RCC 7860 (cell line): Measurements from ENCODE around the gene FBF1.

Source experiments
- DNase-seq: peaks from one replicate; pipeline ENCODE4 v3.0.0-alpha.2; 2015; ENCODE audit warnings: low spot score
- FAIRE-seq: peaks from 2 replicates; lab custom pipeline; 2012; peaks lifted over from hg19 to GRCh38; lab: Jason Lieb, UNC

The FBF1 gene

DNA sequence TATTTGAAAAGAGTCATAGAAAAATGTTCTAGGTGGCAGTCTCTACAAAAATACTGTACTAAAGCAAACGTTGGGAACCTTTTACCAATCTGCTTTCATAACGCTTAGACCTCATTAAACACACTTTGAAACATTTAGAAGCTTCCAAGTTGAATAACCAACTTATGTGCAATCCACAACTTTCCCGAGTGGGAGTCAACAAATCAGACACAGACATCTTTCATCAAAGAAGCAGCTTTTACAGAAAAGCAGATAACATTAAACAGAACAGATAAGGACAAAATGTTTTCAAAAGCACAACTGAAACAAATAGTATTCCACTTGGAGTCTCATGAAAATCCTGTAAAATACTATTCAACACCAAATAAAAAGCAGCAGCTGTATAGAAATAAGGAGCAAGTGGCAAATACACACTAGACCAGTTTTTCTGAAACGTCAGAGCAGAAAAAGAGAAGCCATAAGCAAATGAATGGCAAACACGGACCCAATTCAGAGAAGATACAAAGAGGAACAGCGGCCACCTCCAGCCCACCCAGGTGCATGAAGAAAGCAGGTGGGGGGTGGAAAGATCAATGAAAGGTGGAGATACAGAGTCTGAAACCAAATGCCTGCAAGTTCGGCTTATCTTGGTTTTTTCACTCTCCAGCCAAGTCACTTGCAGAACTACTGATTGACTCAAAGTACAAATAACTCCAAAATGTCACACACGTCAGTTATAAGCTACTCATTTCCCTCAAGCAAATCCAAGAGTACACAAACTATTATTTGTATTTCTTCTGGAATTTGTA is 18.4 kb upstream of the FBF1 start:
- FAIRE-seq: no peak
- no peak for DNase-seq

- FAIRE-seq (peak; percentile 7), DNase-seq (no peak)
These were observed 10.2 kb upstream of the FBF1 start for GRCh38 chr17:75950855-75951554.

DNA sequence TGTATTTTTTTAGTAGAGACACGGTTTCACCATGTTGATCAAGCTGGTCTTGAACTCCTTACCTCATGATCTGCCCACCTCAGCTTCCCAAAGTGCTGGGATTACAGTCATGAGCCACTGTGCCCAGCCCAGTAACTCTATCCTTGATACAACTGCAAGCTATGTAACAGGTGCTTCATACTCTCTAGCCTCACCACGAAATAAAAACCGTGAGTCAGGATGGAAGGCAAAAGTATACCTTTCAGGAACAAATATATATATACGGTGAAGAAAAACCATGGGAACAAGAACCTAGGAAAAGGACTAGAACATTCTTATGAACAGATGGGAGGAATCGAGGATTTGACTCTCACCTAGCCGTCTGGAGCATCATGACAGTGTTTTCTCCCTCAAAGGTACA is 9.6 kb upstream of the FBF1 start:
- no peak for FAIRE-seq
- no peak for DNase-seq

- DNase-seq (no peak), FAIRE-seq (no peak)
These were observed 4.4 kb upstream of the FBF1 start for GRCh38 chr17:75945211-75945610.

GRCh38 chr17:75943491-75943890 is 2.6 kb upstream of the FBF1 start:
- no peak for FAIRE-seq
- DNase-seq: no peak

GRCh38 chr17:75942473-75942872 is 1.6 kb upstream of the FBF1 start:
- no peak for FAIRE-seq
- DNase-seq: no peak

- DNase-seq (no peak), FAIRE-seq (no peak)
These were observed 589 bp upstream of the FBF1 start for GRCh38 chr17:75941442-75941819.

DNA sequence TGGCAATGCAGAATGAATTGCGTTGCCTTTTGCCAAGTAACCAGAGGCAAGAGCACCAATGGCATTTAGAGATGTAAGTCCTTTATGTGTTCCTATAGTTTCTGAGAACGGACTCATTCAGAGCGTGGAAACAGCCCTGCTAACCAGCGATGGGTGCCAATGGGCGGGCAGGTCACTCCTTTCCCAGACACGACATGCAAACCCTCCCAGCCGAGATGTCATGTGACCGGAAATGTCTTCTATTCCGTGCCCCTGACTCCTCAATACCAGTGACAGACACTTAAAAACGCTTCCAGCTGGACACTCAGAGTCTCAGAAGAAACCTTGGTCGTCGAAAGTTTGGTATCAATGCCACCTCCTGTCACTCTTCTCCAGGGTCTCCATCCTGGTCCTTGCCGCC is 3.2 kb downstream of the FBF1 start:
- FAIRE-seq: no peak
- no peak for DNase-seq

GRCh38 chr17:75933808-75934207 is 7.0 kb downstream of the FBF1 start:
- FAIRE-seq: no peak
- no peak for DNase-seq

GRCh38 chr17:75932852-75933251 is 8.0 kb downstream of the FBF1 start:
- DNase-seq (no peak), FAIRE-seq (no peak)

DNA sequence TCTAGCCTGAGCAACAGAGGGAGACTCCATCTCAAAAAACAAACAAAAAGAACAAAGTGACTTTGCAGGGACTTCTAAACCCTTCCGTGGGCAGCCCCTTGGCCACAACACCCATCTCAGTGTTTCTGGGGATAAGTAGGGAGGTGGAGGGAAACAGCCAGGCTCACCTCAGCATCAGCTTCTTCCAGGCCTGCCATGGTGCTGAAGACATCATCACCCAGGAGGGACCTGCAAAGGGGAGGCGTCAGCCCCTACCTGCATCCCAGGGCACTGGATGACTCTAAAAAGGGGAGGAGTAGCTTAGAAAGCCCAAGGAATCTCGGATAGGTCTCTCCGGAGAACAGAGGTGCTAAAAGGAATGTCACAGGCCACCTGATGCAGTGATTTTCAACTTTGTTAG is 9.8 kb downstream of the FBF1 start:
- FAIRE-seq (no peak), DNase-seq (no peak)

- no peak for FAIRE-seq
- DNase-seq: no peak
These were observed 13.4 kb downstream of the FBF1 start for GRCh38 chr17:75927286-75927922.

DNA sequence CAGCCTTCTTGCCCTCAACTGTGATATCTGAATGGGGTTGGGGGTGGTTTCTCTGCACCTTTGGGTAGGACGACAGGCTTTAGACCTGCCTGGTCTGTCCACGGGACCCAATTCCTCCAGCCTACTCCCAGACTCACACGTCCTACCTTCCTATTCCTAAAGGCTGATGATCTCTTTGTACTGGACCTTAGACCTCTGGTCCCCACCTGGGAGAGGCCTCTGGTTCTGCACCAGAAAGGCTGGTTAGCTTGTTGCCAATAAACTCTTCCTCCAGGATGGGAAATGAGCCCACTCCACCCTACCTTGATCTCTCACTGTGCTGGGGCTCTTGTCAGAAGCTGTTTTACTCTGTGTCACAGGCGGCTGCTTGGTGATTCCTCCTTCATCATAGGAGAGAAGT is 14.4 kb downstream of the FBF1 start:
- FAIRE-seq (no peak), DNase-seq (no peak)

- DNase-seq: no peak
These were observed 14.9 kb downstream of the FBF1 start for GRCh38 chr17:75925912-75926311.

GRCh38 chr17:75925103-75925502 is 15.7 kb downstream of the FBF1 start:
- no peak for DNase-seq
- no peak for FAIRE-seq

More at GRCh38 chr17:75925912-75926311, 14.9 kb downstream of the FBF1 start:
- FAIRE-seq: no peak

DNA sequence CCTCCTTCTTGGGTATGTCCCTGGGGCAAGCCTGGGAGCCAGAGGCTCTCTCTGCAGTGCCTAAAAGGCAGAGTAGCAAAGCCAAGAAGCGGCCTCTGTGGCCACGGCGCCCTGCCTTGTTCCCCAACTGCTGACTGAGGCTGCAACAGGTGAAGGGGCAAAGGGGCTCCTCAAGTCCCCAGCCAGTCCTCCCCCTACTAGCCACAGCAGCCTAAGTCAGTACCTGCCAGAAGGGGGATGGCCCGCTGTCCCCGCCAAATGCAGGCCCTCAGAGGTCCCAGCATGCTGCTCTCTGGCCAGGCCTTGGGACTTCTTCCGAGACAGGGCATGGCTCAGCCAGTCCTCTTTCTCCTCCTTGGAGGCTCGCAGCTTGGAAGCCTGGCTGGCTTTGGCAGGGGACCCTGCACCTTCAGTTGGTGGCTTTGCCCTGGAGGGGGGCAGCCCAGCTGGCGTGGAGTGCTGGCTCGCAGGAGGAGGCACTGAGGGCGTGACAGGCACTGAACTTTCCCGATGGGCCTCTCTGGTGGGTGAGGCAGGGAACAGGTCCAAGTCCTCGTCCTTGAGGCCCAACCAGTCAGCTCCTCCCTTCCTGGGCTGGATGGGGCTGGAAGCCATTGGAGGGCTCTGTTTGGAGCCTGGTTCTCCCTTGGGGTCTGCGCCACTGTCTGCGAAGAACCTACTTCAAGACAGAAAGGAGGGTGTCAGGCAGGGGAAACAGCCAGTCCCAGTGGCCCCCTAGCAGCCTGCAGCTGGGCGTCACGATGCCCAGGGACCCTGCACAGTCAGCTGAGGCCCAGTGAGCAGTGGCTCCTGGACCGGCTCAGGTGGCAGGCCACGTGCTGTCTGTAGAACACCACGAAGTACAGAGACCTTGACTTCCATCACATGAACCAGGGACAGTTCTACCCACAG is 17.6 kb downstream of the FBF1 start:
- FAIRE-seq (no peak), DNase-seq (no peak)

- FAIRE-seq (no peak), DNase-seq (no peak)
These were observed 18.5 kb downstream of the FBF1 start for GRCh38 chr17:75922173-75922961.

GRCh38 chr17:75921596-75921995 is 19.2 kb downstream of the FBF1 start:
- DNase-seq (no peak), FAIRE-seq (no peak)

DNA sequence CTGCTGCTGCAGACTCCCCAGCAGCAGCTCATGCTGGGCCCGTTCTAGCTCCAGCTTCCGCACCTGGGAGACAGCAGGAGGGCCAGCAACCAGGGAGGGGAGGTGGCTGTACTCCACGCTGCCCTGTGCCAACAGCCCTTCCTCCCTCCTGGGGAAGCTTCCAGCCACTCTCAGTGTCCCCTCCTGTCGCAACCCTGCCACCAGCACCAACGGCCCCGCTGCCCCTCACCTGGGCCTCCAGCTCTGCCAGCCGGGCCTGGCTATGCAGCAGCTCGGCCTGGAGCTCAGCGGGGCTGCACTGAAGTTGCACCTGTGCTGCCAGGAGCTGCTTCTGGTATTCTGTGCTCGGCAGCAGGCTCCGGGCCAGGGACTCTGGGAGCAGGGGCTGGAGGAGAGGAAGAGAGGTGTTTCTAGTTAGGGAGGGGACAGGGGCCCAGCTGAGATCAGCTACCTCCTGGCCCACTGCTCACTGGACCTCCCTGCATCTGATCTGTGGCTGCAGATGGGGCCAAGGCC is 20.7 kb downstream of the FBF1 start:
- FAIRE-seq (no peak), DNase-seq (no peak)

- no peak for FAIRE-seq
These were observed 21.2 kb downstream of the FBF1 start for GRCh38 chr17:75919611-75920010.

More at GRCh38 chr17:75919611-75920010, 21.2 kb downstream of the FBF1 start:
- DNase-seq: no peak
